SK-N-SH (cell line): ENCODE measurements around the gene ELMO1. TPM values are rescaled to one million over a fixed set of nuclear protein-coding genes. Genes with fewer than 3 reads are reported as not detected.

Source experiments
- CTCF ChIA-PET: fragments of 300-600, 350-600 bp; formaldehyde crosslinking; extraction: SDS; loops from one replicate; lab custom pipeline; 2021; lab: Yijun Ruan, JAX
- POLR2A ChIA-PET: fragments of 350-600 bp; sonication (Branson Sonifier 250); formaldehyde crosslinking; extraction: SDS; loops from one replicate; lab custom pipeline; 2020; ENCODE audit warnings: antibody characterized with exemption, inconsistent platforms; lab: Yijun Ruan, JAX
- DNase-seq: peaks from one replicate; pipeline ENCODE4 v3.0.0; 2012
- H2AFZ ChIP-seq: fragments of 200-600 bp; sonication (generic); 2 replicates; pipeline ENCODE4 v1.8.1; 2016; ENCODE audit warnings: antibody characterized with exemption, mild to moderate bottlenecking, low read depth
- H3F3A ChIP-seq: fragments of 200-600 bp; sonication (generic); replicated peaks from 2 replicates; pipeline ENCODE3; 2016; ENCODE audit warnings: antibody characterized with exemption, mild to moderate bottlenecking; ENCODE audit not compliant: insufficient read depth
- H3K27ac ChIP-seq, 2 experiments: fragments of 200-500 bp in 1 of 2; fragments of 200-600 bp in 1 of 2; sonication (Bioruptor generic) in 1 of 2; sonication (generic), shearing (Covaris generic) in 1 of 2; 2 replicates each; pipeline versions ENCODE4 v1.5.1 to v1.6.1; 2014 to 2016; ENCODE audit warnings: low read depth in 2 of 2, inconsistent platforms in 1 of 2, low read length in 1 of 2, mild to moderate bottlenecking in 1 of 2, mixed read lengths in 1 of 2
- H3K27me3 ChIP-seq: fragments of 200-600 bp; sonication (generic), shearing (Covaris generic); 2 replicates; pipeline ENCODE4 v1.6.1; 2016; ENCODE audit warnings: mixed run types; ENCODE audit not compliant: insufficient read depth
- H3K36me3 ChIP-seq, 2 experiments: fragments of 200-500 bp in 1 of 2; fragments of 200-600 bp in 1 of 2; sonication (Bioruptor generic) in 1 of 2; sonication (generic) in 1 of 2; replicated peaks in 1 of 2; 2 replicates each; pipeline versions ENCODE3 to v1.5.1; 2014 to 2016; ENCODE audit warnings: low read length in 1 of 2, mild to moderate bottlenecking in 1 of 2; ENCODE audit not compliant: insufficient read depth in 2 of 2, control insufficient read depth in 1 of 2
- H3K4me1 ChIP-seq, 2 experiments: fragments of 200-500 bp in 1 of 2; fragments of 200-600 bp in 1 of 2; sonication (Bioruptor generic) in 1 of 2; sonication (generic), shearing (Covaris generic) in 1 of 2; 2 replicates each; pipeline versions ENCODE4 v1.5.1 to v1.6.1; 2014 to 2016; ENCODE audit warnings: low read depth in 1 of 2, low read length in 1 of 2, mixed run types in 1 of 2; ENCODE audit not compliant: insufficient read depth in 2 of 2, control insufficient read depth in 1 of 2
- H3K4me2 ChIP-seq: fragments of 200-600 bp; sonication (generic), shearing (Covaris generic); 2 replicates; pipeline ENCODE4 v1.6.1; 2017; ENCODE audit warnings: mixed run types
- H3K4me3 ChIP-seq, 2 experiments: fragments of 200-500 bp in 1 of 2; fragments of 200-600 bp in 1 of 2; sonication (Bioruptor generic) in 1 of 2; sonication (generic), shearing (Covaris generic) in 1 of 2; 2 replicates each; pipeline versions ENCODE4 v1.5.1 to v1.8.1; 2014 to 2016; ENCODE audit warnings: low read depth in 2 of 2, inconsistent platforms in 1 of 2, low read length in 1 of 2, mild to moderate bottlenecking in 1 of 2, mixed read lengths in 1 of 2, moderate library complexity in 1 of 2
- H3K79me2 ChIP-seq: fragments of 200-600 bp; sonication (generic); 2 replicates; pipeline ENCODE4 v1.8.1; 2017; ENCODE audit warnings: mild to moderate bottlenecking; ENCODE audit not compliant: insufficient read depth
- H3K9ac ChIP-seq: fragments of 200-600 bp; sonication (generic); 2 replicates; pipeline ENCODE4 v1.6.1; 2017; ENCODE audit warnings: mixed run types
- H3K9me2 ChIP-seq: fragments of 200-600 bp; sonication (generic); 2 replicates; pipeline ENCODE4 v1.6.1; 2017; ENCODE audit warnings: mixed run types
- H3K9me3 ChIP-seq: fragments of 200-600 bp; sonication (generic); 2 replicates; pipeline ENCODE4 v1.6.1; 2017; ENCODE audit warnings: mixed run types, mild to moderate bottlenecking, moderate library complexity
- H4K20me1 ChIP-seq: fragments of 200-600 bp; sonication (generic); 2 replicates; pipeline ENCODE4 v1.6.1; 2017; ENCODE audit warnings: mild to moderate bottlenecking, mixed run types; ENCODE audit not compliant: insufficient read depth
- CHD2 ChIP-seq: fragments of 150-350 bp; IDR thresholded peaks from 2 replicates; pipeline ENCODE4 v1.6.1; 2018; ENCODE audit warnings: low read length; ENCODE audit not compliant: partially characterized antibody
- ELF1 ChIP-seq: IDR thresholded peaks from 2 replicates; pipeline ENCODE4 v1.4.0; 2012
- FOSL2 ChIP-seq: IDR thresholded peaks from 2 replicates; pipeline ENCODE4 v1.4.0; 2012; ENCODE audit warnings: low read depth, mild to moderate bottlenecking, moderate library complexity, borderline replicate concordance
- FOXJ3 ChIP-seq: sonication (generic); formaldehyde crosslinking; IDR thresholded peaks from 2 replicates; pipeline ENCODE4 v1.5.1; 2020; ENCODE audit warnings: mild to moderate bottlenecking, missing genetic modification reagents
- GATA2 ChIP-seq: sonication (generic); formaldehyde crosslinking; IDR thresholded peaks from 2 replicates; pipeline ENCODE4 v1.5.0; 2020; ENCODE audit warnings: mild to moderate bottlenecking, missing genetic modification reagents
- MEF2A ChIP-seq: IDR thresholded peaks from 2 replicates; pipeline ENCODE4 v1.4.0; 2012; ENCODE audit warnings: low read depth, borderline replicate concordance
- MXI1 ChIP-seq: IDR thresholded peaks from 2 replicates; pipeline ENCODE4 v1.6.1; 2012; ENCODE audit warnings: mild to moderate bottlenecking, low read depth, low read length, improper control_type of control experiment
- NRF1 ChIP-seq: IDR thresholded peaks from 2 replicates; pipeline ENCODE4 v1.6.1; 2012; ENCODE audit warnings: low read depth, mild to moderate bottlenecking, low read length
- POLR2AphosphoS5 ChIP-seq: IDR thresholded peaks from 2 replicates; pipeline ENCODE4 v1.6.1; 2012; ENCODE audit warnings: low read depth, low read length
- RAD21 ChIP-seq: IDR thresholded peaks from 2 replicates; pipeline ENCODE4 v1.6.1; 2012; ENCODE audit warnings: mild to moderate bottlenecking, low read length
- RCOR1 ChIP-seq: fragments of 150-350 bp; IDR thresholded peaks from 2 replicates; pipeline ENCODE4 v1.6.1; 2017; ENCODE audit warnings: antibody characterized with exemption, low read length
- RFX5 ChIP-seq: IDR thresholded peaks from 2 replicates; pipeline ENCODE4 v1.6.1; 2012; ENCODE audit warnings: mild to moderate bottlenecking, improper control_type of control experiment, low read length
- SMC3 ChIP-seq: IDR thresholded peaks from 2 replicates; pipeline ENCODE4 v1.6.1; 2012; ENCODE audit warnings: low read depth, low read length, improper control_type of control experiment
- TAF1 ChIP-seq: IDR thresholded peaks from 2 replicates; pipeline ENCODE4 v1.6.1; 2012; ENCODE audit warnings: low read depth, mild to moderate bottlenecking, low read length, moderate library complexity, borderline replicate concordance
- TCF12 ChIP-seq: IDR thresholded peaks from 2 replicates; pipeline ENCODE4 v1.4.0; 2012
- TEAD4 ChIP-seq: IDR thresholded peaks from 2 replicates; pipeline ENCODE4 v1.4.0; 2012; ENCODE audit warnings: mild to moderate bottlenecking, borderline replicate concordance; ENCODE audit not compliant: insufficient read depth
- YY1 ChIP-seq: IDR thresholded peaks from 2 replicates; pipeline ENCODE4 v1.4.0; 2012; ENCODE audit warnings: low read depth, mild to moderate bottlenecking
- WGBS: methylation state at CpG from one replicate; pipeline ENCODE4 v1.1.6; 2017; ENCODE audit warnings: low lambda C conversion rate; 5-methylcytosine and 5-hydroxymethylcytosine counted together
- polyA plus RNA-seq, 3 experiments: library from polyadenylated mRNA; depleted of rRNA; stranded (reverse); fragments of >200 nt; gene quantifications; 2 replicates each; pipeline ENCODE4 v1.2.3, GENCODE V29; 2012
- TF ChIP-seq, protein P1 (sequence below): IDR thresholded peaks from 2 replicates; pipeline ENCODE4 v1.6.1; 2012; ENCODE audit warnings: mild to moderate bottlenecking, low read depth, low read length, moderate library complexity
- TF ChIP-seq, protein P2 (sequence below): fragments of 150-350 bp; IDR thresholded peaks from 2 replicates; pipeline ENCODE4 v1.6.1; 2017; ENCODE audit warnings: antibody characterized with exemption, low read length, low read depth, borderline replicate concordance
- TF ChIP-seq, protein P3 (sequence below): IDR thresholded peaks from 2 replicates; pipeline ENCODE4 v1.4.0; 2012; ENCODE audit warnings: low read depth
- TF ChIP-seq, protein P4 (sequence below): fragments of 200-600 bp; sonication (generic); IDR thresholded peaks from 2 replicates; pipeline ENCODE4 v1.6.1; 2017; ENCODE audit warnings: antibody characterized with exemption, mild to moderate bottlenecking, moderate library complexity

Gene ELMO1
- polyA plus RNA-seq, 1 of the 3 experiments (the other 2 are of a cell fraction): 0.64 TPM

DNA sequence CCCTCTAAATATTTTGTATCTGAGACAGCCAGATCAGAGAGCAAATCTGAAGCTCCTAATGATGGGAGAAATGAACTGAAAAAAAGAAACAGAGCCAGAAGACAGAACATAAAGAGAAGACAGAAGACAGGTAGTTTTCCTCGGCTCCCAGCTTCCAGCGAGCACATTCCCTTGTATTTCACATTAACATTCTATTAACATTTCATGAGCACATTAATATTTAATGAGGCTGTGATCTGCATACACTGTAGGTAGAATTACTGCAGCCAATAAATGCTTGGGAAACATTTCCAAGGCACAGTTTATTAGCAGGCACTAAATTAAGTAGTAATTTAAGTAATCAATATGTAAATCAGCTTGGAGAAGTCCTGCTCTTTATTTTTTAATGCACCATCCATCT lies 349.9 kb downstream of the ELMO1 start:
- no peak overlapping the region for H3K27ac ChIP-seq
- WGBS: 20% methylated on average over 2 of the region's 2 CpGs
- TF ChIP-seq GATA2 (CRISPR knock-in tag) (no peak), NRF1 (no peak), SMC3 (no peak), FOSL2 (no peak), TAF1 (no peak), RCOR1 (no peak), CHD2 (no peak), YY1 (no peak), MXI1 (no peak)
- TF ChIP-seq, protein P1, sequence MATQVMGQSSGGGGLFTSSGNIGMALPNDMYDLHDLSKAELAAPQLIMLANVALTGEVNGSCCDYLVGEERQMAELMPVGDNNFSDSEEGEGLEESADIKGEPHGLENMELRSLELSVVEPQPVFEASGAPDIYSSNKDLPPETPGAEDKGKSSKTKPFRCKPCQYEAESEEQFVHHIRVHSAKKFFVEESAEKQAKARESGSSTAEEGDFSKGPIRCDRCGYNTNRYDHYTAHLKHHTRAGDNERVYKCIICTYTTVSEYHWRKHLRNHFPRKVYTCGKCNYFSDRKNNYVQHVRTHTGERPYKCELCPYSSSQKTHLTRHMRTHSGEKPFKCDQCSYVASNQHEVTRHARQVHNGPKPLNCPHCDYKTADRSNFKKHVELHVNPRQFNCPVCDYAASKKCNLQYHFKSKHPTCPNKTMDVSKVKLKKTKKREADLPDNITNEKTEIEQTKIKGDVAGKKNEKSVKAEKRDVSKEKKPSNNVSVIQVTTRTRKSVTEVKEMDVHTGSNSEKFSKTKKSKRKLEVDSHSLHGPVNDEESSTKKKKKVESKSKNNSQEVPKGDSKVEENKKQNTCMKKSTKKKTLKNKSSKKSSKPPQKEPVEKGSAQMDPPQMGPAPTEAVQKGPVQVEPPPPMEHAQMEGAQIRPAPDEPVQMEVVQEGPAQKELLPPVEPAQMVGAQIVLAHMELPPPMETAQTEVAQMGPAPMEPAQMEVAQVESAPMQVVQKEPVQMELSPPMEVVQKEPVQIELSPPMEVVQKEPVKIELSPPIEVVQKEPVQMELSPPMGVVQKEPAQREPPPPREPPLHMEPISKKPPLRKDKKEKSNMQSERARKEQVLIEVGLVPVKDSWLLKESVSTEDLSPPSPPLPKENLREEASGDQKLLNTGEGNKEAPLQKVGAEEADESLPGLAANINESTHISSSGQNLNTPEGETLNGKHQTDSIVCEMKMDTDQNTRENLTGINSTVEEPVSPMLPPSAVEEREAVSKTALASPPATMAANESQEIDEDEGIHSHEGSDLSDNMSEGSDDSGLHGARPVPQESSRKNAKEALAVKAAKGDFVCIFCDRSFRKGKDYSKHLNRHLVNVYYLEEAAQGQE: no peak
- TF ChIP-seq, protein P2, sequence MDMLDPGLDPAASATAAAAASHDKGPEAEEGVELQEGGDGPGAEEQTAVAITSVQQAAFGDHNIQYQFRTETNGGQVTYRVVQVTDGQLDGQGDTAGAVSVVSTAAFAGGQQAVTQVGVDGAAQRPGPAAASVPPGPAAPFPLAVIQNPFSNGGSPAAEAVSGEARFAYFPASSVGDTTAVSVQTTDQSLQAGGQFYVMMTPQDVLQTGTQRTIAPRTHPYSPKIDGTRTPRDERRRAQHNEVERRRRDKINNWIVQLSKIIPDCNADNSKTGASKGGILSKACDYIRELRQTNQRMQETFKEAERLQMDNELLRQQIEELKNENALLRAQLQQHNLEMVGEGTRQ: no peak
- TF ChIP-seq, protein P3, sequence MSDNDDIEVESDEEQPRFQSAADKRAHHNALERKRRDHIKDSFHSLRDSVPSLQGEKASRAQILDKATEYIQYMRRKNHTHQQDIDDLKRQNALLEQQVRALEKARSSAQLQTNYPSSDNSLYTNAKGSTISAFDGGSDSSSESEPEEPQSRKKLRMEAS: no peak

DNA sequence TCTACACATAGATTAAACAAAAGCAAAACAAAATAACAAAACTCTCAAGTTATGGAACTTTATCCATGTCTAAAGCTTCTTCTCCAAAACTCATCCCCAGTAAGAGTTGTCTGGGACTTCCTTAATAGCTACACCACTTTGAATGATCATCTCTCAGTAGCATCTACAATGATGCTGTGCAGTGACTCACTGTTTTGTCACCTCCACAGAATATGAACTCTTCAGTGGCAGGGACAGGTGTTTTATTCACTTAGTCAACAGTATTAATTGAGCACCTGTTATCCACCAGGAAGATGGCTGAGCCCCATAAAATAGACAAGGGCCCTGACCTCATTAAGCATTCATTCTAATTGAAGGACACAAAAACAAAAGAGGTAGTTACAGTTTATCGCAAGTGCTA lies 350.7 kb downstream of the ELMO1 start:
- H3F3A ChIP-seq: no peaks in the 10 kb centered on the region
- H3K4me1 ChIP-seq: peaks cover 0 to 14% of the 10 kb centered on the region in 2 experiments; a peak in 1 of 4 replicates
- H3K9me2 ChIP-seq: no peaks in the 10 kb centered on the region
- 78% methylated on average over 1 of the region's 1 CpG for WGBS
- no peak for DNase-seq
- no peak overlapping the region for H3K27ac ChIP-seq
- POLR2A ChIA-PET: no interaction called here
- H4K20me1 ChIP-seq: no peaks in the 10 kb centered on the region
- no peak overlapping the region for H3K4me3 ChIP-seq
- no peak overlapping the region for H3K4me2 ChIP-seq
- H3K27me3 ChIP-seq: no peaks in the 10 kb centered on the region
- H3K79me2 ChIP-seq: no peaks in the 10 kb centered on the region
- CTCF ChIA-PET: no interaction called here
- no peak overlapping the region for H3K9ac ChIP-seq
- no peak overlapping the region for H2AFZ ChIP-seq
- H3K36me3 ChIP-seq: no peaks in the 10 kb centered on the region
- no peaks in the 10 kb centered on the region for H3K9me3 ChIP-seq
- TF ChIP-seq TEAD4 (no peak), RCOR1 (no peak), NRF1 (no peak), POLR2AphosphoS5 (no peak), RFX5 (no peak), TCF12 (no peak), SMC3 (no peak), FOXJ3 (CRISPR knock-in tag) (no peak), ELF1 (no peak), MEF2A (no peak), RAD21 (no peak)
- TF ChIP-seq, protein P2: no peak
- TF ChIP-seq, protein P4, sequence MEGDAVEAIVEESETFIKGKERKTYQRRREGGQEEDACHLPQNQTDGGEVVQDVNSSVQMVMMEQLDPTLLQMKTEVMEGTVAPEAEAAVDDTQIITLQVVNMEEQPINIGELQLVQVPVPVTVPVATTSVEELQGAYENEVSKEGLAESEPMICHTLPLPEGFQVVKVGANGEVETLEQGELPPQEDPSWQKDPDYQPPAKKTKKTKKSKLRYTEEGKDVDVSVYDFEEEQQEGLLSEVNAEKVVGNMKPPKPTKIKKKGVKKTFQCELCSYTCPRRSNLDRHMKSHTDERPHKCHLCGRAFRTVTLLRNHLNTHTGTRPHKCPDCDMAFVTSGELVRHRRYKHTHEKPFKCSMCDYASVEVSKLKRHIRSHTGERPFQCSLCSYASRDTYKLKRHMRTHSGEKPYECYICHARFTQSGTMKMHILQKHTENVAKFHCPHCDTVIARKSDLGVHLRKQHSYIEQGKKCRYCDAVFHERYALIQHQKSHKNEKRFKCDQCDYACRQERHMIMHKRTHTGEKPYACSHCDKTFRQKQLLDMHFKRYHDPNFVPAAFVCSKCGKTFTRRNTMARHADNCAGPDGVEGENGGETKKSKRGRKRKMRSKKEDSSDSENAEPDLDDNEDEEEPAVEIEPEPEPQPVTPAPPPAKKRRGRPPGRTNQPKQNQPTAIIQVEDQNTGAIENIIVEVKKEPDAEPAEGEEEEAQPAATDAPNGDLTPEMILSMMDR: no peak

More for the DNA sequence above, 349.9 kb downstream of the ELMO1 start:
- Histone ChIP-seq H3K4me1 (peaks cover 0 to 14% of the 10 kb centered on the region in 2 experiments; a peak in 1 of 4 replicates), H3F3A (no peaks in the 10 kb centered on the region), H4K20me1 (no peaks in the 10 kb centered on the region), H2AFZ (no peak overlapping the region), H3K9me3 (no peaks in the 10 kb centered on the region), H3K9me2 (no peaks in the 10 kb centered on the region), H3K27me3 (no peaks in the 10 kb centered on the region), H3K4me2 (no peak overlapping the region), H3K4me3 (no peak overlapping the region), H3K36me3 (no peaks in the 10 kb centered on the region), H3K79me2 (no peaks in the 10 kb centered on the region), H3K9ac (no peak overlapping the region)
- CTCF ChIA-PET: interaction anchor here (0.6 to 1.3 kb wide), 3 partner anchors 11 to 131 kb away, joined by 3 to 4 read pairs (median 3); no protein-coding TSS in a partner anchor
- POLR2A ChIA-PET: no interaction called here
- DNase-seq: no peak
